Upper lobe of left lung (tissue), 4 donors: Measurements from ENCODE around the gene GBF1.

Experiments used
- EP300 ChIP-seq, 4 donors: sonication (generic); formaldehyde crosslinking; IDR thresholded peaks; one replicate each; pipeline ENCODE4 v1.5.1; 2017; ENCODE audit warnings: antibody characterized with exemption in 4 of 4, control low read depth in 2 of 4
- POLR2A ChIP-seq, 4 donors: fragments of 450-650 bp; IDR thresholded peaks; one replicate each; pipeline ENCODE4 v1.5.1; 2016 to 2017; ENCODE audit warnings: antibody characterized with exemption in 4 of 4, mild to moderate bottlenecking in 2 of 4
- POLR2AphosphoS5 ChIP-seq, 2 donors: sonication (generic); formaldehyde crosslinking; IDR thresholded peaks; one replicate each; pipeline ENCODE4 v1.5.1; 2017; ENCODE audit warnings: antibody characterized with exemption in 2 of 2
- TF ChIP-seq, protein P1 (sequence below), 6 experiments: fragments of 450-650 bp in 4 of 6; fragments of 200-600 bp in 2 of 6; sonication (generic) in 2 of 6; IDR thresholded peaks; one replicate each; pipeline ENCODE4 v1.5.1; 2016 to 2019; ENCODE audit warnings: antibody characterized with exemption in 6 of 6

DNA sequence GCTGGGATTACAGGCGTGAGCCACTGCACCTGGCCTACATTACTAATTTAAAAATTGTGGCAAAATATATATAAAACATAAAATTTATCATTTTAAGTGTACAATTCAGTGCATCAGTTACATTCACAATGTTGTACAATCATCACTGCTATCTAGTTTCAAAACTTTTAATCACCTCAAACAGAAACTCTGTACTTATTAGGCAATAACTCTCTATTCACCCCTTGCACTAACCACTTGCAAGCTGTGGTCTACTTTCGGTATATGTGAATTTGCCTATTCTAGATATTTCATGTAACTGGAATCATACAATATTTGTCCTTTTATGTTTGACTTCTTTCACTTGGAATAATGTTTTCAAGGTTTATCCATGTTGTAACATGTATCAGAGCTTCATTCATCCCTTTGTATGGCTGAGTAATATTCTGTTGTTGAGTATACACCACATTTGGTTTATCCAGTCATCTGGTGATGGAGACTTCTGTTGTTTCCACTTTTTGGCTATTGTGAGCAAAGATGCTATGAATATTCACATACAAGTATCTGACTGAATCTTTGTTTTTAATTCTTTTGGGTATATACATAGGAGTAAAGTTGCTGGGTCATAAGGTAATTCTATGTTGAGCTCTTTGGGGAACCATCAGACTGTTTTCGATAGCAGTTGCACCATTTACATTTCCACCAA, 33.6 kb upstream of the GBF1 start:
- TF ChIP-seq POLR2A (IDR thresholded peaks at IDR 0.05): no peak
- TF ChIP-seq, protein P1, sequence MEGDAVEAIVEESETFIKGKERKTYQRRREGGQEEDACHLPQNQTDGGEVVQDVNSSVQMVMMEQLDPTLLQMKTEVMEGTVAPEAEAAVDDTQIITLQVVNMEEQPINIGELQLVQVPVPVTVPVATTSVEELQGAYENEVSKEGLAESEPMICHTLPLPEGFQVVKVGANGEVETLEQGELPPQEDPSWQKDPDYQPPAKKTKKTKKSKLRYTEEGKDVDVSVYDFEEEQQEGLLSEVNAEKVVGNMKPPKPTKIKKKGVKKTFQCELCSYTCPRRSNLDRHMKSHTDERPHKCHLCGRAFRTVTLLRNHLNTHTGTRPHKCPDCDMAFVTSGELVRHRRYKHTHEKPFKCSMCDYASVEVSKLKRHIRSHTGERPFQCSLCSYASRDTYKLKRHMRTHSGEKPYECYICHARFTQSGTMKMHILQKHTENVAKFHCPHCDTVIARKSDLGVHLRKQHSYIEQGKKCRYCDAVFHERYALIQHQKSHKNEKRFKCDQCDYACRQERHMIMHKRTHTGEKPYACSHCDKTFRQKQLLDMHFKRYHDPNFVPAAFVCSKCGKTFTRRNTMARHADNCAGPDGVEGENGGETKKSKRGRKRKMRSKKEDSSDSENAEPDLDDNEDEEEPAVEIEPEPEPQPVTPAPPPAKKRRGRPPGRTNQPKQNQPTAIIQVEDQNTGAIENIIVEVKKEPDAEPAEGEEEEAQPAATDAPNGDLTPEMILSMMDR (IDR thresholded peaks at IDR 0.05): no peak
- TF ChIP-seq EP300 (IDR thresholded peaks at IDR 0.05): no peak
- TF ChIP-seq POLR2AphosphoS5 (IDR thresholded peaks at IDR 0.05): no peak
